ENCODE data around the gene SGK1.

Gene SGK1

GRCh38 chr6:134119486-134119885 lies 198.4 kb downstream of the SGK1 start:
- intact Hi-C loops (cut with DNase I; ENCODE audit: low total_unique reads) = loop anchor here (10.0 kb wide), 1 partner anchor 765 kb away; no protein-coding TSS in a partner anchor
- no peak overlapping the region for H3K4me3 ChIP-seq
- TF ChIP-seq, protein P1, sequence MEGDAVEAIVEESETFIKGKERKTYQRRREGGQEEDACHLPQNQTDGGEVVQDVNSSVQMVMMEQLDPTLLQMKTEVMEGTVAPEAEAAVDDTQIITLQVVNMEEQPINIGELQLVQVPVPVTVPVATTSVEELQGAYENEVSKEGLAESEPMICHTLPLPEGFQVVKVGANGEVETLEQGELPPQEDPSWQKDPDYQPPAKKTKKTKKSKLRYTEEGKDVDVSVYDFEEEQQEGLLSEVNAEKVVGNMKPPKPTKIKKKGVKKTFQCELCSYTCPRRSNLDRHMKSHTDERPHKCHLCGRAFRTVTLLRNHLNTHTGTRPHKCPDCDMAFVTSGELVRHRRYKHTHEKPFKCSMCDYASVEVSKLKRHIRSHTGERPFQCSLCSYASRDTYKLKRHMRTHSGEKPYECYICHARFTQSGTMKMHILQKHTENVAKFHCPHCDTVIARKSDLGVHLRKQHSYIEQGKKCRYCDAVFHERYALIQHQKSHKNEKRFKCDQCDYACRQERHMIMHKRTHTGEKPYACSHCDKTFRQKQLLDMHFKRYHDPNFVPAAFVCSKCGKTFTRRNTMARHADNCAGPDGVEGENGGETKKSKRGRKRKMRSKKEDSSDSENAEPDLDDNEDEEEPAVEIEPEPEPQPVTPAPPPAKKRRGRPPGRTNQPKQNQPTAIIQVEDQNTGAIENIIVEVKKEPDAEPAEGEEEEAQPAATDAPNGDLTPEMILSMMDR (IDR thresholded peaks at IDR 0.05) = no peak
- peaks cover 0 to 6% of the 10 kb centered on the region in 2 donors for H3K27me3 ChIP-seq
- no peak overlapping the region for H3K27ac ChIP-seq
- no peak for DNase-seq
- no peaks in the 10 kb centered on the region for H3K9me3 ChIP-seq
- no peaks in the 10 kb centered on the region for H3K4me1 ChIP-seq
- H3K36me3 ChIP-seq = no peaks in the 10 kb centered on the region
